22Rv1 (cell line): Measurements from ENCODE around the gene CDK5RAP3.
"Not testable (repeated sequence)": the region's sequence is repeated elsewhere in the genome, so short reads cannot be mapped to it uniquely, and the experiment has no call there.

ENCODE experiments used
- H3K27ac ChIP-seq: fragments of 450-650 bp; 2 replicates; pipeline ENCODE4 v1.5.1; 2017
- CTCF ChIP-seq: fragments of 450-650 bp; IDR thresholded peaks from 2 replicates; pipeline ENCODE4 v1.5.1; 2017; ENCODE audit warnings: mild to moderate bottlenecking
- ZFX ChIP-seq: fragments of 450-650 bp; IDR thresholded peaks from 2 replicates; pipeline ENCODE4 v1.6.1; 2017; ENCODE audit warnings: antibody characterized with exemption, borderline replicate concordance

Gene CDK5RAP3

GRCh38 chr17:47999582-47999981, 28.7 kb downstream of the CDK5RAP3 start:
- H3K27ac ChIP-seq = no peak overlapping the region
- TF ChIP-seq ZFX = no peak

- no peak for TF ChIP-seq CTCF
- TF ChIP-seq ZFX = no peak
- no peak overlapping the region for H3K27ac ChIP-seq
These were observed 30.3 kb downstream of the CDK5RAP3 start for GRCh38 chr17:48001197-48001596.

- H3K27ac ChIP-seq = not testable (repeated sequence)
These were observed 30.7 kb downstream of the CDK5RAP3 start for GRCh38 chr17:48001657-48002056.

GRCh38 chr17:48002266-48002915, 31.5 kb downstream of the CDK5RAP3 start:
- H3K27ac ChIP-seq = no peak overlapping the region
- TF ChIP-seq ZFX = no peak
- TF ChIP-seq CTCF = no peak

GRCh38 chr17:48002916-48003416, 32.1 kb downstream of the CDK5RAP3 start:
- TF ChIP-seq CTCF (no peak), ZFX (no peak)
- no peak overlapping the region for H3K27ac ChIP-seq

GRCh38 chr17:48003417-48004151, 32.7 kb downstream of the CDK5RAP3 start:
- H3K27ac ChIP-seq = no peak overlapping the region
- TF ChIP-seq ZFX = no peak
- no peak for TF ChIP-seq CTCF

DNA sequence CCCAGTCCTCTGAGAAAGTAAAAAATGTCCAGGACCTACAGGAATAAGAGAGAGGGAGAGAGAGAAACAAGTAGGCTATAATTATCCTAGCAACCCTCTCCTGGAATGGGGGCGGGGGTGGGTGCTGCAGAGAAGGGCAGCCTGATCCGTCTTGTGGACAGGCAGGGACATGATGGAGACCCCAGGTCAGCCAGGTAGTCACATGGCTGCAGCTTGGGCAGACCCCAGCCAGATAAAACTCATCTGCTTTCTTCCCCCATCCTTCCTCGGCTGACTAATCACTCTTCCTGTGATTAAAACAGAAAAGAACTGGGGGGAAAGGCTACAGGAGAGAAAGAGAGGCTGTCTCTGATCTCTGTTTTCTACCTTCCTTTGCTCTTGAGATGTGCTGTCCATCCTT, 34.1 kb downstream of the CDK5RAP3 start:
- TF ChIP-seq CTCF (no peak), ZFX (no peak)
- no peak overlapping the region for H3K27ac ChIP-seq

- TF ChIP-seq CTCF = no peak
- TF ChIP-seq ZFX = no peak
- no peak overlapping the region for H3K27ac ChIP-seq
These were observed 36.2 kb downstream of the CDK5RAP3 start for GRCh38 chr17:48006936-48007709.
